Ishikawa (cell line): ENCODE data around the gene DMD.

ENCODE experiments used
- CEBPB ChIP-seq: IDR thresholded peaks from 2 replicates; pipeline ENCODE4 v1.6.1; 2012
- CREB1 ChIP-seq: IDR thresholded peaks from 2 replicates; pipeline ENCODE4 v1.6.1; 2012; ENCODE audit warnings: low read depth
- EGR1 ChIP-seq: IDR thresholded peaks from 2 replicates; pipeline ENCODE4 v1.6.1; 2012
- EP300 ChIP-seq: IDR thresholded peaks from 2 replicates; pipeline ENCODE4 v1.6.1; 2012; ENCODE audit warnings: borderline replicate concordance
- FOXM1 ChIP-seq: IDR thresholded peaks from 2 replicates; pipeline ENCODE4 v1.6.1; 2012; ENCODE audit warnings: low read depth, borderline replicate concordance
- NFIC ChIP-seq: IDR thresholded peaks from 2 replicates; pipeline ENCODE4 v1.6.1; 2012
- RAD21 ChIP-seq: IDR thresholded peaks from 2 replicates; pipeline ENCODE4 v1.6.1; 2012; ENCODE audit warnings: low read depth
- TAF1 ChIP-seq: IDR thresholded peaks from 2 replicates; pipeline ENCODE4 v1.6.1; 2012; ENCODE audit warnings: low read depth, mild to moderate bottlenecking
- TCF12 ChIP-seq: IDR thresholded peaks from 2 replicates; pipeline ENCODE4 v1.6.1; 2012; ENCODE audit warnings: low read depth
- TEAD4 ChIP-seq: IDR thresholded peaks from 2 replicates; pipeline ENCODE4 v1.6.1; 2012
- YY1 ChIP-seq: IDR thresholded peaks from 2 replicates; pipeline ENCODE4 v1.6.1; 2012; ENCODE audit warnings: low read depth
- ZBTB7A ChIP-seq: IDR thresholded peaks from 2 replicates; pipeline ENCODE4 v1.6.1; 2012; ENCODE audit warnings: low read depth
- TF ChIP-seq, protein P1 (sequence below): IDR thresholded peaks from 2 replicates; pipeline ENCODE4 v1.6.1; 2012
- TF ChIP-seq, protein P2 (sequence below): IDR thresholded peaks from 2 replicates; pipeline ENCODE4 v1.6.1; 2012; ENCODE audit warnings: low read depth, mild to moderate bottlenecking
- TF ChIP-seq, protein P3 (sequence below): IDR thresholded peaks from 2 replicates; pipeline ENCODE4 v1.6.1; 2012

Gene DMD

GRCh38 chrX:31099536-31100090 is 2111.7 kb downstream of the DMD start:
- TF ChIP-seq EGR1 (no peak), FOXM1 (no peak), YY1 (no peak), NFIC (no peak), CREB1 (no peak)
- TF ChIP-seq, protein P1, sequence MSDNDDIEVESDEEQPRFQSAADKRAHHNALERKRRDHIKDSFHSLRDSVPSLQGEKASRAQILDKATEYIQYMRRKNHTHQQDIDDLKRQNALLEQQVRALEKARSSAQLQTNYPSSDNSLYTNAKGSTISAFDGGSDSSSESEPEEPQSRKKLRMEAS: no peak
- TF ChIP-seq, protein P2, sequence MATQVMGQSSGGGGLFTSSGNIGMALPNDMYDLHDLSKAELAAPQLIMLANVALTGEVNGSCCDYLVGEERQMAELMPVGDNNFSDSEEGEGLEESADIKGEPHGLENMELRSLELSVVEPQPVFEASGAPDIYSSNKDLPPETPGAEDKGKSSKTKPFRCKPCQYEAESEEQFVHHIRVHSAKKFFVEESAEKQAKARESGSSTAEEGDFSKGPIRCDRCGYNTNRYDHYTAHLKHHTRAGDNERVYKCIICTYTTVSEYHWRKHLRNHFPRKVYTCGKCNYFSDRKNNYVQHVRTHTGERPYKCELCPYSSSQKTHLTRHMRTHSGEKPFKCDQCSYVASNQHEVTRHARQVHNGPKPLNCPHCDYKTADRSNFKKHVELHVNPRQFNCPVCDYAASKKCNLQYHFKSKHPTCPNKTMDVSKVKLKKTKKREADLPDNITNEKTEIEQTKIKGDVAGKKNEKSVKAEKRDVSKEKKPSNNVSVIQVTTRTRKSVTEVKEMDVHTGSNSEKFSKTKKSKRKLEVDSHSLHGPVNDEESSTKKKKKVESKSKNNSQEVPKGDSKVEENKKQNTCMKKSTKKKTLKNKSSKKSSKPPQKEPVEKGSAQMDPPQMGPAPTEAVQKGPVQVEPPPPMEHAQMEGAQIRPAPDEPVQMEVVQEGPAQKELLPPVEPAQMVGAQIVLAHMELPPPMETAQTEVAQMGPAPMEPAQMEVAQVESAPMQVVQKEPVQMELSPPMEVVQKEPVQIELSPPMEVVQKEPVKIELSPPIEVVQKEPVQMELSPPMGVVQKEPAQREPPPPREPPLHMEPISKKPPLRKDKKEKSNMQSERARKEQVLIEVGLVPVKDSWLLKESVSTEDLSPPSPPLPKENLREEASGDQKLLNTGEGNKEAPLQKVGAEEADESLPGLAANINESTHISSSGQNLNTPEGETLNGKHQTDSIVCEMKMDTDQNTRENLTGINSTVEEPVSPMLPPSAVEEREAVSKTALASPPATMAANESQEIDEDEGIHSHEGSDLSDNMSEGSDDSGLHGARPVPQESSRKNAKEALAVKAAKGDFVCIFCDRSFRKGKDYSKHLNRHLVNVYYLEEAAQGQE: no peak

GRCh38 chrX:31098079-31098478 is 2113.3 kb downstream of the DMD start:
- no peak for TF ChIP-seq YY1
- TF ChIP-seq, protein P3, sequence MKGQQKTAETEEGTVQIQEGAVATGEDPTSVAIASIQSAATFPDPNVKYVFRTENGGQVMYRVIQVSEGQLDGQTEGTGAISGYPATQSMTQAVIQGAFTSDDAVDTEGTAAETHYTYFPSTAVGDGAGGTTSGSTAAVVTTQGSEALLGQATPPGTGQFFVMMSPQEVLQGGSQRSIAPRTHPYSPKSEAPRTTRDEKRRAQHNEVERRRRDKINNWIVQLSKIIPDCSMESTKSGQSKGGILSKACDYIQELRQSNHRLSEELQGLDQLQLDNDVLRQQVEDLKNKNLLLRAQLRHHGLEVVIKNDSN: no peak
- no peak for TF ChIP-seq TCF12
- TF ChIP-seq, protein P2: no peak
- TF ChIP-seq EP300: no peak
- TF ChIP-seq, protein P1: no peak
- TF ChIP-seq TAF1: no peak
- no peak for TF ChIP-seq EGR1
- no peak for TF ChIP-seq RAD21
- TF ChIP-seq TEAD4: no peak
- no peak for TF ChIP-seq NFIC
- no peak for TF ChIP-seq FOXM1
- no peak for TF ChIP-seq CEBPB
- no peak for TF ChIP-seq ZBTB7A
- TF ChIP-seq CREB1: no peak

- TF ChIP-seq TCF12 (no peak), EP300 (no peak), NFIC (no peak)
These were observed 2117.7 kb downstream of the DMD start for GRCh38 chrX:31093639-31093975.

DNA sequence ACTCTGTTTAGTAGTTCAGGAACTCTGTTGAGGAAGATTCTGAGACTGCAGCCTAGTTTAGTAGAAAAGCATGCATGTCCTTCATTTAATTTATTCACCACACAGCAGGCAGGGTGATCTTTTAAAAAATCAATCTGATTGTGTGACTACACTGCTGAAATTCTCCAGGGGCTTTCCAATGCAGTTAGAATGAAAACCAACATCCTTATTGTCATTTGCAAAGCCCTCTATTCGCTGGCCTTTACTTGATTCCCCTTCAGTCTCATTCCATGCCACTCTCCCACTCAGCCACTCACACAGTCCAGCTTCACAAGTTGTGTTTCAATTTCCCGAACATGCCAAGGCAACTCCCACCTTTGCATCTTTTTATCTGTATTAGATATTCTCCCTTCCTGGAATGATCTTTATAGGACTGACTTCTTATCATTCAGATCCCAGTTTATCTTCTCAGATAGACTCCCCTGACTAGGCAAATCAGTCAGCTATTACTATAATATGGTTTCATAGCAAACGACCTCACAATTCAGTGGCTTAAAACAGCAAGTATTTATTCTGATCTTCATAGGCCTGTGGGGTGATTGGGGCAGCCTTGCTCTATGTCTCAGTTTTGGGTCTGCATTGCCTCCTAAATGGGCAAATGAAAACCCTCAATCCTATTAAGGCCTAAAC is 2118.2 kb downstream of the DMD start:
- TF ChIP-seq EP300 (no peak), CREB1 (no peak), FOXM1 (no peak), TEAD4 (no peak), TAF1 (no peak), EGR1 (no peak), ZBTB7A (no peak), NFIC (no peak), TCF12 (no peak)
- TF ChIP-seq, protein P1: no peak
- TF ChIP-seq, protein P2: no peak
- TF ChIP-seq, protein P3: no peak
